ENCODE results near the gene CABP1. TPM values are rescaled to one million over a fixed set of nuclear protein-coding genes. Genes with fewer than 3 reads are reported as not detected.

Gene CABP1
- total RNA-seq, 1 experiment from 2014 or later: not detected

DNA sequence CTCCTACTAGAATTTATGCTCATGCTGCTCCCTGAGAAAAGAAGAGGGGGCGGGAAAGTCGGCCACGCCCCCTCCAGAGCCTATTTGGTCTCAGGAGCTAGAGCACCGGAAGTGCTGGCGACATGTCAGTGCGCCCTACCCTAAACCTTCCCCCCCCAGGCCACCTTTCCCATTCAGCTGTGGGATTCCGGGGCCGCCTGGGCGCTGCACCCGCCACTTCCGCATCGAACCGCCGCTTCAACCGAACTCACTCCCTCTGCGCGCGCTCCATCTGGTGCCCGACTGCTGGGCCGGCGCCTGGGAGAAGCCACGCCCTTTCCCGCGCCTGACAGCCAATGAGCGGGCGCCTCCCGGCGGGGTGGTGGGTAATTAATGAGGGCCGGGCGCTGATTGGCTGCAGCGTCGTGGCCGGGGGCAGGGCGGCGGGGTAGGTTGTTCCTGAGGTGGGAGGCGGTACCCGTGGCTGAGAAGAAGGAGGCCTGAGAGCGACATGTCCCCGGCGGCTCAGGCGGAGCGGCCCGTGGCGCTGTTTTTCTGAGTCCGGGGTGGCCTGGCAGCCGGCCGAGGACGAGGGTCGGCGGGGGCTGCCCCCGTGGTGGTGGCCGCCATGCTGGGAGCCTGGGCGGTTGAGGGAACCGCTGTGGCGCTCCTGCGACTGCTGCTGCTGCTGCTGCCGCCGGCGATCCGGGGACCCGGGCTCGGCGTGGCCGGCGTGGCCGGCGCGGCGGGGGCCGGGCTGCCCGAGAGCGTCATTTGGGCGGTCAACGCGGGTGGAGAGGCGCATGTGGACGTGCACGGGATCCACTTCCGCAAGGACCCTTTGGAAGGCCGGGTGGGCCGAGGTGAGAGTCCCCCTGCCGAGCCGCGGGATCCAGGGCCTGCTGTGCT is 46.5 kb downstream of the CABP1 start, which contains the start of gene MLEC:
TSS of gene MLEC (plus strand) at position 460 of the 888 bp plus-strand sequence. CDS start at position 608, 148 bp downstream.
- Histone ChIP-seq H3K9me3 (ENCODE audit: control insufficient read depth, insufficient read depth, low read depth, low read length) (no peaks in the 10 kb centered on the region), H3K27me3 (ENCODE audit: control insufficient read depth, insufficient read depth, low read length) (no peaks in the 10 kb centered on the region), H3K36me3 (ENCODE audit: control insufficient read depth, insufficient read depth, low read length) (no peaks in the 10 kb centered on the region; the same call in 1 of the 2 replicates), H3K4me1 (ENCODE audit: control insufficient read depth, insufficient read depth, low read length) (peaks cover 24% of the 10 kb centered on the region), H3K4me3 (ENCODE audit: low read depth in 2 of 2, low read length in 2 of 2) (peak within 1 kb of the TSS; percentile 78 to 91), H3K27ac (ENCODE audit: low read length) (peak within 1 kb of the TSS; percentile 96)
- ChIA-PET CTCF (interaction anchor here (1.2 to 1.4 kb wide), 2 partner anchors 38 to 40 kb away, joined by 3 to 8 read pairs; no protein-coding TSS in a partner anchor), POLR2A (interaction anchor here (0.6 kb wide), 1 partner anchor 395 kb away, joined by 5 read pairs; the partner anchor contains the start of gene RNU4-2)
- TF ChIP-seq TCF7L2 (IDR thresholded peaks at IDR 0.05; ENCODE audit: low read depth, low read length): 0 out of 2 replicates have a peak, but pooled peaks have one; percentile 12
- TF ChIP-seq, protein P1, sequence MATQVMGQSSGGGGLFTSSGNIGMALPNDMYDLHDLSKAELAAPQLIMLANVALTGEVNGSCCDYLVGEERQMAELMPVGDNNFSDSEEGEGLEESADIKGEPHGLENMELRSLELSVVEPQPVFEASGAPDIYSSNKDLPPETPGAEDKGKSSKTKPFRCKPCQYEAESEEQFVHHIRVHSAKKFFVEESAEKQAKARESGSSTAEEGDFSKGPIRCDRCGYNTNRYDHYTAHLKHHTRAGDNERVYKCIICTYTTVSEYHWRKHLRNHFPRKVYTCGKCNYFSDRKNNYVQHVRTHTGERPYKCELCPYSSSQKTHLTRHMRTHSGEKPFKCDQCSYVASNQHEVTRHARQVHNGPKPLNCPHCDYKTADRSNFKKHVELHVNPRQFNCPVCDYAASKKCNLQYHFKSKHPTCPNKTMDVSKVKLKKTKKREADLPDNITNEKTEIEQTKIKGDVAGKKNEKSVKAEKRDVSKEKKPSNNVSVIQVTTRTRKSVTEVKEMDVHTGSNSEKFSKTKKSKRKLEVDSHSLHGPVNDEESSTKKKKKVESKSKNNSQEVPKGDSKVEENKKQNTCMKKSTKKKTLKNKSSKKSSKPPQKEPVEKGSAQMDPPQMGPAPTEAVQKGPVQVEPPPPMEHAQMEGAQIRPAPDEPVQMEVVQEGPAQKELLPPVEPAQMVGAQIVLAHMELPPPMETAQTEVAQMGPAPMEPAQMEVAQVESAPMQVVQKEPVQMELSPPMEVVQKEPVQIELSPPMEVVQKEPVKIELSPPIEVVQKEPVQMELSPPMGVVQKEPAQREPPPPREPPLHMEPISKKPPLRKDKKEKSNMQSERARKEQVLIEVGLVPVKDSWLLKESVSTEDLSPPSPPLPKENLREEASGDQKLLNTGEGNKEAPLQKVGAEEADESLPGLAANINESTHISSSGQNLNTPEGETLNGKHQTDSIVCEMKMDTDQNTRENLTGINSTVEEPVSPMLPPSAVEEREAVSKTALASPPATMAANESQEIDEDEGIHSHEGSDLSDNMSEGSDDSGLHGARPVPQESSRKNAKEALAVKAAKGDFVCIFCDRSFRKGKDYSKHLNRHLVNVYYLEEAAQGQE (IDR thresholded peaks at IDR 0.05; ENCODE audit: insufficient read depth in 1 of 2, low read depth in 2 of 2, low read length in 1 of 2): 0 out of 4 replicates have a peak, but pooled peaks of 1 of the 2 experiments have one; percentile 8
- peak; percentile 59; the same call in 1 of the 2 replicates for TF ChIP-seq POLR2AphosphoS5 (IDR thresholded peaks at IDR 0.05; ENCODE audit: low read depth, low read length)
- TF ChIP-seq, protein P2, sequence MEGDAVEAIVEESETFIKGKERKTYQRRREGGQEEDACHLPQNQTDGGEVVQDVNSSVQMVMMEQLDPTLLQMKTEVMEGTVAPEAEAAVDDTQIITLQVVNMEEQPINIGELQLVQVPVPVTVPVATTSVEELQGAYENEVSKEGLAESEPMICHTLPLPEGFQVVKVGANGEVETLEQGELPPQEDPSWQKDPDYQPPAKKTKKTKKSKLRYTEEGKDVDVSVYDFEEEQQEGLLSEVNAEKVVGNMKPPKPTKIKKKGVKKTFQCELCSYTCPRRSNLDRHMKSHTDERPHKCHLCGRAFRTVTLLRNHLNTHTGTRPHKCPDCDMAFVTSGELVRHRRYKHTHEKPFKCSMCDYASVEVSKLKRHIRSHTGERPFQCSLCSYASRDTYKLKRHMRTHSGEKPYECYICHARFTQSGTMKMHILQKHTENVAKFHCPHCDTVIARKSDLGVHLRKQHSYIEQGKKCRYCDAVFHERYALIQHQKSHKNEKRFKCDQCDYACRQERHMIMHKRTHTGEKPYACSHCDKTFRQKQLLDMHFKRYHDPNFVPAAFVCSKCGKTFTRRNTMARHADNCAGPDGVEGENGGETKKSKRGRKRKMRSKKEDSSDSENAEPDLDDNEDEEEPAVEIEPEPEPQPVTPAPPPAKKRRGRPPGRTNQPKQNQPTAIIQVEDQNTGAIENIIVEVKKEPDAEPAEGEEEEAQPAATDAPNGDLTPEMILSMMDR (IDR thresholded peaks at IDR 0.05): no peak
- TF ChIP-seq SIN3A (IDR thresholded peaks at IDR 0.05; ENCODE audit: borderline replicate concordance, insufficient read depth, low read depth, low read length): no peak; the same call in 1 of the 2 replicates
- intact Hi-C loops (cut with micrococcal nuclease; ENCODE audit: unreplicated experiment): no loop called here
- DNase-seq (ENCODE audit: low read depth, low spot score) (peak; percentile 85), ATAC-seq (peak; percentile 91)
- BruUV-seq (replicated peaks): no TSS peak
- in situ Hi-C loops (cut with HindIII; ENCODE audit: low pct_unique_long_range_greater_than_20kb, low sequenced_read_pairs): no loop called here

DNA sequence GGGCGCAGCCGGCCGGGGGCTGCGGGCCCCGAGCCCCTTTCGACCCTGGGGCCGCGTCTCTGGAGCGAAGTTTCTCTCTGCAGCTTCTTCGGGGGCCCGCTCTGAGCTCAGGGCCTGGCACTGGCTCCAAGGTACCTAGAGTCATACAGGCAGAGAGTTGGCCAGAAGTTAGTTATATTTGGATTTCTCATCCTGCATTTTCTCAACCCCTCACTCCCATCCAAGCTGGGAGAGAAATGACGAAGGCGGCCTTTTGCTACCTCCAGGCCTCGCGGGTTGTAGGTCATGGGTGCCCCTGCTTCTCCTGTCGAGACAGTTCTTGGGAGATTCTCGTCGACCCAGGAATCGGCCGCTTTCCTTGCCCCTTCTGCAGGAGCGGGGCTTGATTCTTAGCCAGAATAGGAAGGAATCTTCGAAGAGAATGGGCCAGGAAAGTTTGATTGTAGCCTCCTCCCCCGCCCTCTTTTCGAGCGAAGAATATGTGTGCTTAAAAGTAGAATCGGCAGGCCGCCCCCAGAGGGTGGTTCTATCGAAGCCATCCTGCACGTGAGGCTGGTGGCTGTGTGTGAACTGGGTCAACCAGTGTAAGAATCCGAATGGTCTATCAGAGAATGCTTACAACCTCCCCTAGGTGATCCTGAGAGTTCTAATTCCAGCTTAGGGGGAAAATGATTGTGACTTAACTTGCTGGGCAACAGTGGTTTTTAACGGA is 47.3 kb downstream of the CABP1 start:
- Histone ChIP-seq H3K36me3 (ENCODE audit: control insufficient read depth, insufficient read depth, low read length) (no peaks in the 10 kb centered on the region; the same call in 1 of the 2 replicates), H3K4me3 (ENCODE audit: low read depth in 2 of 2, low read length in 2 of 2) (peak overlapping the region; percentile 78 to 91), H3K9me3 (ENCODE audit: control insufficient read depth, insufficient read depth, low read depth, low read length) (no peaks in the 10 kb centered on the region), H3K4me1 (ENCODE audit: control insufficient read depth, insufficient read depth, low read length) (peaks cover 29% of the 10 kb centered on the region), H3K27ac (ENCODE audit: low read length) (peak overlapping the region; percentile 80), H3K27me3 (ENCODE audit: control insufficient read depth, insufficient read depth, low read length) (no peaks in the 10 kb centered on the region)
- no peak for ATAC-seq
- no peak for DNase-seq (ENCODE audit: low read depth, low spot score)
- TF ChIP-seq SIN3A (IDR thresholded peaks at IDR 0.05; ENCODE audit: borderline replicate concordance, insufficient read depth, low read depth, low read length) (0 out of 2 replicates have a peak, but pooled peaks have one; percentile 8), TCF7L2 (IDR thresholded peaks at IDR 0.05; ENCODE audit: low read depth, low read length) (no peak)
- ChIA-PET POLR2A (no interaction called here), CTCF (interaction anchor here (1.4 kb wide), 1 partner anchor 39 kb away, joined by 3 read pairs; no protein-coding TSS in a partner anchor)
- in situ Hi-C loops (cut with HindIII; ENCODE audit: low pct_unique_long_range_greater_than_20kb, low sequenced_read_pairs): no loop called here
- no TSS peak for BruUV-seq (replicated peaks)
- intact Hi-C loops (cut with micrococcal nuclease; ENCODE audit: unreplicated experiment): no loop called here

Data from Panc1 (cell line).